Stomach (tissue), 4 donors: Measurements from ENCODE around the gene FMN1.

Experiments used
- EP300 ChIP-seq: sonication (generic); formaldehyde crosslinking; IDR thresholded peaks from one replicate; pipeline ENCODE4 v1.6.1; 2017; ENCODE audit warnings: antibody characterized with exemption
- POLR2A ChIP-seq, 4 donors: fragments of 450-650 bp; IDR thresholded peaks; one replicate each; pipeline ENCODE4 v1.6.1; 2016; ENCODE audit warnings: antibody characterized with exemption in 4 of 4, control low read depth in 2 of 4, mild to moderate bottlenecking in 1 of 4, moderate library complexity in 1 of 4
- POLR2AphosphoS5 ChIP-seq, 3 donors: sonication (generic); formaldehyde crosslinking; IDR thresholded peaks; one replicate each; pipeline ENCODE4 v1.6.1; 2016; ENCODE audit warnings: antibody characterized with exemption in 3 of 3
- TF ChIP-seq, protein P1 (sequence below), 7 experiments: fragments of 450-650 bp in 4 of 7; fragments of 200-600 bp in 3 of 7; sonication (generic) in 3 of 7; IDR thresholded peaks; one replicate each; pipeline ENCODE4 v1.5.1; 2016 to 2019; ENCODE audit warnings: antibody characterized with exemption in 7 of 7, control low read depth in 2 of 7, mild to moderate bottlenecking in 1 of 7

GRCh38 chr15:33091983-33092693, 102.4 kb downstream of the FMN1 start:
- TF ChIP-seq, protein P1, sequence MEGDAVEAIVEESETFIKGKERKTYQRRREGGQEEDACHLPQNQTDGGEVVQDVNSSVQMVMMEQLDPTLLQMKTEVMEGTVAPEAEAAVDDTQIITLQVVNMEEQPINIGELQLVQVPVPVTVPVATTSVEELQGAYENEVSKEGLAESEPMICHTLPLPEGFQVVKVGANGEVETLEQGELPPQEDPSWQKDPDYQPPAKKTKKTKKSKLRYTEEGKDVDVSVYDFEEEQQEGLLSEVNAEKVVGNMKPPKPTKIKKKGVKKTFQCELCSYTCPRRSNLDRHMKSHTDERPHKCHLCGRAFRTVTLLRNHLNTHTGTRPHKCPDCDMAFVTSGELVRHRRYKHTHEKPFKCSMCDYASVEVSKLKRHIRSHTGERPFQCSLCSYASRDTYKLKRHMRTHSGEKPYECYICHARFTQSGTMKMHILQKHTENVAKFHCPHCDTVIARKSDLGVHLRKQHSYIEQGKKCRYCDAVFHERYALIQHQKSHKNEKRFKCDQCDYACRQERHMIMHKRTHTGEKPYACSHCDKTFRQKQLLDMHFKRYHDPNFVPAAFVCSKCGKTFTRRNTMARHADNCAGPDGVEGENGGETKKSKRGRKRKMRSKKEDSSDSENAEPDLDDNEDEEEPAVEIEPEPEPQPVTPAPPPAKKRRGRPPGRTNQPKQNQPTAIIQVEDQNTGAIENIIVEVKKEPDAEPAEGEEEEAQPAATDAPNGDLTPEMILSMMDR (IDR thresholded peaks at IDR 0.05), result no peak
- TF ChIP-seq EP300 (no peak), POLR2A (IDR thresholded peaks at IDR 0.05) (no peak), POLR2AphosphoS5 (IDR thresholded peaks at IDR 0.05) (no peak)
